WERI-Rb-1 (cell line): ENCODE measurements around the gene FAM221B.

Experiments
- DNase-seq: peaks from one replicate; pipeline ENCODE4 v3.0.0-alpha.2; 2020
- H3K27ac ChIP-seq: fragments of 250-450 bp; sonication (Bioruptor Pico); 2 replicates; pipeline ENCODE4 v1.5.1; 2020; ENCODE audit warnings: mild to moderate bottlenecking, moderate library complexity
- H3K27me3 ChIP-seq: fragments of 250-450 bp; sonication (Bioruptor Pico); 2 replicates; pipeline ENCODE4 v1.5.1; 2021; ENCODE audit warnings: mild to moderate bottlenecking, low read depth, moderate library complexity; ENCODE audit not compliant: insufficient read depth, severe bottlenecking
- H3K36me3 ChIP-seq: fragments of 250-450 bp; sonication (Bioruptor Pico); 2 replicates; pipeline ENCODE4 v1.5.1; 2020; ENCODE audit warnings: mild to moderate bottlenecking, moderate library complexity
- H3K4me3 ChIP-seq: 2 replicates; pipeline ENCODE4 v1.5.1; 2011; ENCODE audit warnings: low read depth, mild to moderate bottlenecking, control low read depth, low read length
- H3K9me3 ChIP-seq: fragments of 250-450 bp; sonication (Bioruptor Pico); 2 replicates; pipeline ENCODE4 v1.5.1; 2021; ENCODE audit warnings: mild to moderate bottlenecking, moderate library complexity; ENCODE audit not compliant: severe bottlenecking
- TF ChIP-seq, protein P1 (sequence below): IDR thresholded peaks from 2 replicates; pipeline ENCODE4 v1.5.1; 2011; ENCODE audit warnings: low read depth, mild to moderate bottlenecking, control low read depth, inconsistent platforms, low read length

FAM221B gene

DNA sequence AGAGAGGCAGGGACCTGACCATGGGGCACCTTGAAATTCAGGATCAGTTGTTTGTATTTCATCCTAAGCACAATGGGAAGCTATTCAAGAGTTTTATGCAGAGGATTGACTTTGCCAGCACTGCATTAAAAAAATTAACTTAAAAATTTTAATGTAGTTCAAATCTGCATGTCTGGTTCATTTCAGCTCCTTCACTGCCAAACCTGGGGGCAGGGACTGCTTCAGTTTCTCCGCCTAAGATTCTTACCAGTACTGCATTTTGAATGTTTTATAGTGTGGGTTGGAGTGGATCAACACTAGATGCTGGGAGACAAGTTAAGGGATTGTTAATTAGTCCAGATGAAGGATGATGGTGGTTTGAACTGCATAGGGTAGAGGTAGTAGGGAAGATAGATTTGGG lies 58.8 kb downstream of the FAM221B start:
- H3K4me3 ChIP-seq: no peak overlapping the region
- DNase-seq: no peak
- no peaks in the 10 kb centered on the region for H3K27me3 ChIP-seq

DNA sequence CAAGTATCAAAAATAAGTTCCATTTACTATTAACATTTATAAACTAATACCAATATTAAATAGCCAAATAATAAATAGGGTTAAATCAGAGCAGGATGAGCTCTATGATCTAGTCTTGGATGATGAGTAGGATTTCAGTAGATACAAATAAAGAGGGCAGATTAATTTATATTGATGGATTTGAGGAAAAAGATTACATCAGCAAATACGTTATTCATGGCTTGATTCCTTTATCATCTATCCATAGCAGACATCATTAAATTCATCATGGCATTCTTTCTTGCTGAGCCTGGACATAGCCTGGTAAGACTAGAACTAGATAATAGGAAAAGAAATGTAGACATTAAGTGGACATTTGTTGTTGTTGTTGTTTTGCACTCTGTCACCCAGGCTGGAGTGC lies 61.1 kb downstream of the FAM221B start:
- H3K36me3 ChIP-seq: no peaks in the 10 kb centered on the region; the same call in 1 of the 2 replicates
- no peaks in the 10 kb centered on the region for H3K27me3 ChIP-seq
- TF ChIP-seq, protein P1, sequence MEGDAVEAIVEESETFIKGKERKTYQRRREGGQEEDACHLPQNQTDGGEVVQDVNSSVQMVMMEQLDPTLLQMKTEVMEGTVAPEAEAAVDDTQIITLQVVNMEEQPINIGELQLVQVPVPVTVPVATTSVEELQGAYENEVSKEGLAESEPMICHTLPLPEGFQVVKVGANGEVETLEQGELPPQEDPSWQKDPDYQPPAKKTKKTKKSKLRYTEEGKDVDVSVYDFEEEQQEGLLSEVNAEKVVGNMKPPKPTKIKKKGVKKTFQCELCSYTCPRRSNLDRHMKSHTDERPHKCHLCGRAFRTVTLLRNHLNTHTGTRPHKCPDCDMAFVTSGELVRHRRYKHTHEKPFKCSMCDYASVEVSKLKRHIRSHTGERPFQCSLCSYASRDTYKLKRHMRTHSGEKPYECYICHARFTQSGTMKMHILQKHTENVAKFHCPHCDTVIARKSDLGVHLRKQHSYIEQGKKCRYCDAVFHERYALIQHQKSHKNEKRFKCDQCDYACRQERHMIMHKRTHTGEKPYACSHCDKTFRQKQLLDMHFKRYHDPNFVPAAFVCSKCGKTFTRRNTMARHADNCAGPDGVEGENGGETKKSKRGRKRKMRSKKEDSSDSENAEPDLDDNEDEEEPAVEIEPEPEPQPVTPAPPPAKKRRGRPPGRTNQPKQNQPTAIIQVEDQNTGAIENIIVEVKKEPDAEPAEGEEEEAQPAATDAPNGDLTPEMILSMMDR: no peak
- no peaks in the 10 kb centered on the region for H3K9me3 ChIP-seq
- H3K4me3 ChIP-seq: no peak overlapping the region
- no peak overlapping the region for H3K27ac ChIP-seq
- no peak for DNase-seq

More for the DNA sequence above, 58.8 kb downstream of the FAM221B start:
- H3K9me3 ChIP-seq: no peaks in the 10 kb centered on the region
- TF ChIP-seq, protein P1: no peak
- no peak overlapping the region for H3K27ac ChIP-seq
- H3K36me3 ChIP-seq: peaks cover 2% of the 10 kb centered on the region; the same call in 1 of the 2 replicates

DNA sequence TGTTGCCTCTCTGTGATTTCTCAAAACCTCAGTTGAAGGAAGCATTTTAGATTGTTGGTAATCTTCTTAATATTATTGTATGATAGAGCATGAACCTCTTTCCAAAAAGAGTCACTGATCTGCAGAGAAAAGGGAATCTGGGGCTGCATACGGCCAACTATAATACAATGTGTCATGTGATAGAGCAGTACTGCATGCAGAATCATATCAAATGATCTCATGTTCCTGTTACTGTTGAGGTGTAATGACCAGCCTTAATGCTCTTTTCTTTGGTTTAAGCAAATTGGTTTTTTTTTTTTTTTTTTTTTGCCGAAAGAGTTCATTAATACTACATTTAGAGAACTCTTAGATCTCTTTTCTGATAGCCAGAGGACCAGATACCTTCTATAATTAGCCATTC lies 61.5 kb downstream of the FAM221B start:
- Histone ChIP-seq H3K36me3 (no peaks in the 10 kb centered on the region; the same call in 1 of the 2 replicates), H3K27ac (no peak overlapping the region), H3K9me3 (no peaks in the 10 kb centered on the region), H3K4me3 (no peak overlapping the region), H3K27me3 (no peaks in the 10 kb centered on the region)
- DNase-seq: no peak
- TF ChIP-seq, protein P1: no peak
